Measurements from ENCODE around the gene FAM50A. TPM values are rescaled to one million over a fixed set of nuclear protein-coding genes. Genes with fewer than 3 reads are reported as not detected.

The FAM50A gene
- total and polyA plus RNA-seq, 12 donors, result 25.5 to 167 (median 38.9) TPM

- ATAC-seq, result no peak
- 93 to 94% methylated on average over 10 to 15 of the region's 15 CpGs for whole genome bisulfite sequencing, 2 donors
- no peak for DNase-seq
- TF ChIP-seq, protein P1, sequence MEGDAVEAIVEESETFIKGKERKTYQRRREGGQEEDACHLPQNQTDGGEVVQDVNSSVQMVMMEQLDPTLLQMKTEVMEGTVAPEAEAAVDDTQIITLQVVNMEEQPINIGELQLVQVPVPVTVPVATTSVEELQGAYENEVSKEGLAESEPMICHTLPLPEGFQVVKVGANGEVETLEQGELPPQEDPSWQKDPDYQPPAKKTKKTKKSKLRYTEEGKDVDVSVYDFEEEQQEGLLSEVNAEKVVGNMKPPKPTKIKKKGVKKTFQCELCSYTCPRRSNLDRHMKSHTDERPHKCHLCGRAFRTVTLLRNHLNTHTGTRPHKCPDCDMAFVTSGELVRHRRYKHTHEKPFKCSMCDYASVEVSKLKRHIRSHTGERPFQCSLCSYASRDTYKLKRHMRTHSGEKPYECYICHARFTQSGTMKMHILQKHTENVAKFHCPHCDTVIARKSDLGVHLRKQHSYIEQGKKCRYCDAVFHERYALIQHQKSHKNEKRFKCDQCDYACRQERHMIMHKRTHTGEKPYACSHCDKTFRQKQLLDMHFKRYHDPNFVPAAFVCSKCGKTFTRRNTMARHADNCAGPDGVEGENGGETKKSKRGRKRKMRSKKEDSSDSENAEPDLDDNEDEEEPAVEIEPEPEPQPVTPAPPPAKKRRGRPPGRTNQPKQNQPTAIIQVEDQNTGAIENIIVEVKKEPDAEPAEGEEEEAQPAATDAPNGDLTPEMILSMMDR (IDR thresholded peaks at IDR 0.05), result no peak
- Histone ChIP-seq H3K36me3 (peaks cover 0 to 91% (median 0%) of the 10 kb centered on the region in 9 donors), H3K27ac (no peak overlapping the region), H3K4me3 (no peak overlapping the region), H3K4me1 (no peaks in the 10 kb centered on the region), H3K9me3 (no peaks in the 10 kb centered on the region), H3K27me3 (no peaks in the 10 kb centered on the region)
- intact Hi-C loops (cut with DNase I), result no loop called here
Observed at GRCh38 chrX:154466907-154467306, 23.0 kb downstream of the FAM50A start.

- Histone ChIP-seq H3K27ac (no peak overlapping the region), H3K4me3 (no peak overlapping the region), H3K27me3 (no peaks in the 10 kb centered on the region), H3K4me1 (no peaks in the 10 kb centered on the region), H3K36me3 (peaks cover 0 to 87% (median 0%) of the 10 kb centered on the region in 9 donors), H3K9me3 (no peaks in the 10 kb centered on the region)
- TF ChIP-seq, protein P1 (IDR thresholded peaks at IDR 0.05), result no peak
- intact Hi-C loops (cut with DNase I), result no loop called here
- DNase-seq (no peak), ATAC-seq (no peak)
- 94 to 97% methylated on average over 16 to 18 of the region's 21 CpGs for WGBS, 2 donors
Observed at GRCh38 chrX:154467556-154467955, 23.6 kb downstream of the FAM50A start.

DNA sequence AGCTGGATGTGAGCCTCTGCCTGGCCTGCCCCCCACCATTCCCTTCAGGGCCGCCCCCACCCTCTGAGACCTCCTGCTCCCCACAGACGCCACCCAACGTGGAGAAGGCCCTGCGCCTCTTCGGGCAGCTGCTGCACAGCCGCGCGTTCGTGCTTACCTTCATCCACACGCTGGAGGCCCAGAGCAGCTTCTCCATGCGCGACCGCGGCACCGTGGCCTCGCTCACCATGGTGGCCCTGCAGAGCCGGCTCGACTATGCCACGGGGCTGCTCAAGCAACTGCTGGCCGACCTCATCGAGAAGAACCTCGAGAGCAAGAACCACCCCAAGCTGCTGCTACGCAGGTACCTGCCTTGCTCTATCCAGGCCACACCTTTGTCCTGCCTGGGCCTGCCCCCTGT is 24.3 kb downstream of the FAM50A start:
- Histone ChIP-seq H3K9me3 (no peaks in the 10 kb centered on the region), H3K4me3 (no peak overlapping the region), H3K27me3 (no peaks in the 10 kb centered on the region), H3K36me3 (peaks cover 0 to 89% (median 0%) of the 10 kb centered on the region in 9 donors), H3K27ac (no peak overlapping the region), H3K4me1 (no peaks in the 10 kb centered on the region)
- WGBS, 2 donors, result 95 to 96% methylated on average over 20 to 23 of the region's 23 CpGs
- TF ChIP-seq, protein P1 (IDR thresholded peaks at IDR 0.05), result no peak
- DNase-seq, result no peak
- ATAC-seq, result no peak
- intact Hi-C loops (cut with DNase I), result no loop called here

DNA sequence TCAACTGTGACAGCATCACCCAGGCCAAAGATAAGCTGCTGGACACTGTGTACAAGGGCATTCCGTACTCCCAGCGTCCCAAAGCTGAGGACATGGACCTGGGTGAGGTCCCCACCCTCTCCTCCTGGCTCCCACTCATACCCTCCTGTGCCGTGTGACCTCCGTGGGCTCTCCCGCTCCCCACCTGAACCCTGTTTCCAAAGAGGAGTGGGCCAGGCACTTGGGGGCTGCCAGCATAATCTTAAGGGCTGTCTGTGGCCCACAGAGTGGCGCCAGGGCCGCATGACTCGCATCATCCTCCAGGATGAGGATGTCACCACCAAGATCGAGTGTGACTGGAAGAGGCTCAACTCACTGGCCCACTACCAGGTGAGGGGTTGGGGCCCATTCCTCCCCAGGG is 25.2 kb downstream of the FAM50A start:
- WGBS, 2 donors, result 88 to 94% methylated on average over 9 of the region's 9 CpGs
- H3K9me3 ChIP-seq, result no peaks in the 10 kb centered on the region
- peaks cover 0 to 81% (median 0%) of the 10 kb centered on the region in 9 donors for H3K36me3 ChIP-seq
- intact Hi-C loops (cut with DNase I), result no loop called here
- H3K4me3 ChIP-seq, result no peak overlapping the region
- TF ChIP-seq, protein P1 (IDR thresholded peaks at IDR 0.05), result no peak
- ATAC-seq (no peak), DNase-seq (no peak)
- H3K27ac ChIP-seq, result no peak overlapping the region
- no peaks in the 10 kb centered on the region for H3K27me3 ChIP-seq
- H3K4me1 ChIP-seq, result no peaks in the 10 kb centered on the region

Measured in heart right ventricle (tissue), 16 donors.